A673 (cell line): Measurements from ENCODE around the gene ST8SIA5. TPM values are rescaled to one million over a fixed set of nuclear protein-coding genes. Genes with fewer than 3 reads are reported as not detected.

Experiments used
- BruUV-seq: library from RNA; stranded (reverse); fragments of 400-500 nt; replicated peaks from 2 replicates; lab custom pipeline; 2021; lab: Mats Ljungman, UMichigan
- CTCF ChIA-PET: fragments of 300-600 bp; sonication (Branson Sonifier 250); formaldehyde crosslinking; loops from one replicate; lab custom pipeline; 2022; ENCODE audit warnings: antibody characterized with exemption; lab: Charles Lee
- POLR2A ChIA-PET: fragments of 300-600 bp; sonication (Branson Sonifier 250); formaldehyde crosslinking; loops from one replicate; lab custom pipeline; 2022; ENCODE audit warnings: antibody characterized with exemption; ENCODE audit not compliant: low non-redundant PET; lab: Charles Lee
- DNase-seq: peaks from one replicate; pipeline ENCODE4 v3.0.0-alpha.2; 2015; ENCODE audit warnings: low spot score
- H3K27ac ChIP-seq: fragments of 200-600 bp; sonication (generic); 2 replicates; pipeline ENCODE4 v1.5.1; 2016; ENCODE audit warnings: mixed run types, low read depth, mild to moderate bottlenecking, mixed read lengths, antibody characterized with exemption, low read length; ENCODE audit not compliant: poor library complexity, severe bottlenecking
- H3K27me3 ChIP-seq: fragments of 200-600 bp; sonication (generic); replicated peaks from 2 replicates; pipeline ENCODE4 v1.6.1; 2017; ENCODE audit warnings: mixed run types, low read depth, mild to moderate bottlenecking, mixed read lengths, antibody characterized with exemption, low read length; ENCODE audit not compliant: insufficient read depth, poor library complexity
- H3K36me3 ChIP-seq: fragments of 200-600 bp; sonication (generic); 2 replicates; pipeline ENCODE4 v1.6.1; 2016; ENCODE audit warnings: mixed run types, mild to moderate bottlenecking, mixed read lengths, antibody characterized with exemption, low read length; ENCODE audit not compliant: insufficient read depth, poor library complexity, severe bottlenecking
- H3K4me1 ChIP-seq: fragments of 200-600 bp; sonication (generic); 2 replicates; pipeline ENCODE4 v1.6.1; 2017; ENCODE audit warnings: mixed run types, mild to moderate bottlenecking, mixed read lengths, antibody characterized with exemption, low read length; ENCODE audit not compliant: insufficient read depth, poor library complexity, severe bottlenecking
- H3K4me3 ChIP-seq: fragments of 200-600 bp; sonication (generic); 2 replicates; pipeline ENCODE4 v1.5.1; 2016; ENCODE audit warnings: low read depth, mixed run types, mild to moderate bottlenecking, mixed read lengths, low read length; ENCODE audit not compliant: poor library complexity, severe bottlenecking
- H3K9me3 ChIP-seq: fragments of 200-600 bp; sonication (generic); 2 replicates; pipeline ENCODE4 v1.6.1; 2016; ENCODE audit warnings: mixed run types, low read depth, mild to moderate bottlenecking, mixed read lengths, antibody characterized with exemption, low read length; ENCODE audit not compliant: poor library complexity, severe bottlenecking
- CTCF ChIP-seq: fragments of 300-800, 200-600 bp; sonication (generic); conservative IDR thresholded peaks from 2 replicates; pipeline ENCODE4 v1.5.1; 2017; ENCODE audit warnings: low read depth, mild to moderate bottlenecking, antibody characterized with exemption, low read length, moderate library complexity, mixed read lengths
- EZH2 ChIP-seq: fragments of 200-600 bp; sonication (generic); IDR thresholded peaks from 2 replicates; pipeline ENCODE4 v1.6.1; 2017; ENCODE audit warnings: borderline replicate concordance, low read depth, mild to moderate bottlenecking, mixed read lengths, antibody characterized with exemption, low read length; ENCODE audit not compliant: poor library complexity, severe bottlenecking
- intact Hi-C: fragments of 100-400 bp; cut with micrococcal nuclease; formaldehyde crosslinking; loops from one replicate; pipeline ENCODE4 v1.10.0; 2022; ENCODE audit not compliant: unreplicated experiment
- total RNA-seq: library from RNA; stranded (reverse); gene quantifications from 2 replicates; pipeline ENCODE4 v1.2.3, GENCODE V29; 2021

Gene ST8SIA5
- total RNA-seq, 1 experiment from 2014 or later, result 17.9 TPM

GRCh38 chr18:46619559-46619958 is 137.3 kb downstream of the ST8SIA5 start:
- BruUV-seq, result no TSS peak
- no peak overlapping the region for H3K4me3 ChIP-seq
- DNase-seq, result no peak
- POLR2A ChIA-PET, result no interaction called here
- no peaks in the 10 kb centered on the region for H3K27me3 ChIP-seq
- H3K4me1 ChIP-seq, result peaks cover 11% of the 10 kb centered on the region
- H3K27ac ChIP-seq, result no peak overlapping the region
- CTCF ChIA-PET, result no interaction called here
- H3K36me3 ChIP-seq, result no peaks in the 10 kb centered on the region
- TF ChIP-seq CTCF (no peak), EZH2 (no peak)
- H3K9me3 ChIP-seq, result no peaks in the 10 kb centered on the region
- intact Hi-C loops, result no loop called here

Other genes starting within 250 kb of the ST8SIA5 start
- 25.5 and 26.4 TPM in 2 replicates for gene LOXHD1, start 99.8 kb downstream of the ST8SIA5 start, total RNA-seq
- 72.8 and 78.7 TPM in 2 replicates for gene PIAS2, start 160.5 kb upstream of the ST8SIA5 start, total RNA-seq
- 10.6 and 15.4 TPM in 2 replicates for gene KATNAL2, start 160.5 kb upstream of the ST8SIA5 start, total RNA-seq